HFF-Myc (cell line): ENCODE measurements around the gene TIMP2.

Source experiments
- DNase-seq: peaks from one replicate; pipeline ENCODE4 v3.0.0-alpha.2; 2011; ENCODE audit warnings: low read depth; ENCODE audit errors: extremely low read depth
- H3K4me3 ChIP-seq: replicated peaks from 2 replicates; pipeline ENCODE4 v1.5.1; 2011; ENCODE audit warnings: low read depth, mild to moderate bottlenecking, control low read depth, low read length
- CTCF ChIP-seq: IDR thresholded peaks from 2 replicates; pipeline ENCODE4 v1.5.1; 2012; ENCODE audit warnings: mild to moderate bottlenecking, low read depth, low read length, control low read depth; ENCODE audit errors: missing control alignments

Gene TIMP2

GRCh38 chr17:78803186-78803845 is 121.9 kb downstream of the TIMP2 start:
- H3K4me3 ChIP-seq = no peak overlapping the region
- TF ChIP-seq CTCF = no peak
- no peak for DNase-seq
